Hepatocyte (in vitro differentiated cells): ENCODE measurements around the gene FUCA1. TPM values are rescaled to one million over a fixed set of nuclear protein-coding genes. Genes with fewer than 3 reads are reported as not detected.

Experiments
- DNase-seq: peaks from one replicate; pipeline ENCODE4 v3.0.0-alpha.2; 2016; ENCODE audit warnings: low spot score
- H2AFZ ChIP-seq: fragments of 200-600 bp; sonication (generic); 2 replicates; pipeline ENCODE4 v1.6.0; 2016; ENCODE audit warnings: antibody characterized with exemption, mild to moderate bottlenecking
- H3K27ac ChIP-seq: fragments of 200-600 bp; sonication (generic); 2 replicates; pipeline ENCODE4 v1.5.1; 2016; ENCODE audit warnings: mild to moderate bottlenecking
- H3K27me3 ChIP-seq: fragments of 200-600 bp; sonication (generic); 2 replicates; pipeline ENCODE4 v1.6.1; 2016
- H3K36me3 ChIP-seq: fragments of 200-600 bp; sonication (generic); replicated peaks from 2 replicates; pipeline ENCODE4 v1.5.1; 2016; ENCODE audit warnings: low read depth; ENCODE audit not compliant: insufficient read depth
- H3K4me1 ChIP-seq: fragments of 200-600 bp; sonication (generic); 2 replicates; pipeline ENCODE4 v1.5.1; 2016; ENCODE audit warnings: mild to moderate bottlenecking, moderate library complexity; ENCODE audit not compliant: insufficient read depth
- H3K4me2 ChIP-seq: fragments of 200-600 bp; sonication (generic); 2 replicates; pipeline ENCODE4 v1.6.0; 2016
- H3K4me3 ChIP-seq: fragments of 200-600 bp; sonication (generic); 2 replicates; pipeline ENCODE4 v1.5.1; 2016; ENCODE audit warnings: mild to moderate bottlenecking
- H3K79me2 ChIP-seq: fragments of 200-600 bp; sonication (generic); 2 replicates; pipeline ENCODE4 v1.6.0; 2017; ENCODE audit warnings: mild to moderate bottlenecking
- H3K9me2 ChIP-seq: fragments of 200-600 bp; sonication (generic); replicated peaks from 2 replicates; pipeline ENCODE4 v1.6.0; 2017; ENCODE audit warnings: mild to moderate bottlenecking; ENCODE audit not compliant: insufficient read depth
- H3K9me3 ChIP-seq: fragments of 200-600 bp; sonication (generic); 2 replicates; pipeline ENCODE4 v1.5.1; 2016; ENCODE audit warnings: low read depth, mild to moderate bottlenecking
- H4K20me1 ChIP-seq: fragments of 200-600 bp; sonication (generic); 2 replicates; pipeline ENCODE4 v1.6.0; 2016; ENCODE audit warnings: mild to moderate bottlenecking; ENCODE audit not compliant: insufficient read depth, poor library complexity, severe bottlenecking
- CTCF ChIP-seq: fragments of 200-600 bp; sonication (generic); IDR thresholded peaks from 2 replicates; pipeline ENCODE4 v1.5.1; 2016; ENCODE audit warnings: antibody characterized with exemption, mild to moderate bottlenecking; ENCODE audit not compliant: poor library complexity
- EZH2 ChIP-seq: fragments of 200-600 bp; sonication (generic); IDR thresholded peaks from 2 replicates; pipeline ENCODE4 v1.6.1; 2016; ENCODE audit warnings: antibody characterized with exemption, mild to moderate bottlenecking, borderline replicate concordance
- EZH2phosphoT487 ChIP-seq: fragments of 200-600 bp; sonication (generic); IDR thresholded peaks from one replicate; pipeline ENCODE4 v1.6.1; 2018; ENCODE audit warnings: antibody characterized with exemption, mild to moderate bottlenecking, low read depth, moderate library complexity; ENCODE audit not compliant: unreplicated experiment, severe bottlenecking
- WGBS: methylation state at CpG from one replicate; pipeline ENCODE4 v1.1.6; 2016; ENCODE audit warnings: low lambda C conversion rate; ENCODE audit errors: missing lambda C conversion rate; 5-methylcytosine and 5-hydroxymethylcytosine counted together
- polyA plus RNA-seq: library from polyadenylated mRNA; unstranded; fragments of >200 nt; fragmentation: Nextera tagmentation; extraction: Ambion mirVana; gene quantifications from 2 replicates; pipeline ENCODE4 v1.2.1, GENCODE V29; 2016
- total RNA-seq: library from RNA; depleted of rRNA; stranded (reverse); fragments of >200 nt; gene quantifications from 2 replicates; pipeline ENCODE4 v1.2.3, GENCODE V29; 2014

FUCA1 gene
- total and polyA plus RNA-seq, 2 experiments from 2014 or later = 59.0 to 74.2 TPM

DNA sequence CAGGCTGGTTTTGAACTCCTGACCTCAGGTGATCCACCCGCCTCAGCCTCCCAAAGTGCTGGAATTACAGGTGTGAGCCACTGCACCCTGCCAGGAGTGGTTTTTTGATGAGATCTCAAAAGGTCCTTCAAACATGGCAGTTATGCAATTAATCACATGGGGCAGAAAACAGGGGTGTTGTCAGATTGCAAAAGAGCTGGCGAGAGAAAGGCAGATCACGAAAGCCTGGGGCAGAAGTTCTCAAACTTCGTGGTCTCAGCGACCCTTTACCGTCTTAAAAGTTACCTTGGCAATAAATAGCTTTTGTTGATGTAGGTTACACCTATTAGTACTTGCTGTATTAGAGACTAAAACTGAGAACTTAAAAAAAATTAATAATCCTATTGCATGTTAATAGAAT, 29.0 kb upstream of the FUCA1 start:
- 81% methylated on average over 6 of the region's 6 CpGs for WGBS
- DNase-seq = no peak

GRCh38 chr1:23896491-23896890, 28.4 kb upstream of the FUCA1 start:
- no peak overlapping the region for H3K4me2 ChIP-seq
- H2AFZ ChIP-seq = no peak overlapping the region
- TF ChIP-seq EZH2phosphoT487 (no peak), CTCF (no peak), EZH2 (no peak)
- no peaks in the 10 kb centered on the region for H3K36me3 ChIP-seq
- H3K9me3 ChIP-seq = no peaks in the 10 kb centered on the region
- no peaks in the 10 kb centered on the region for H4K20me1 ChIP-seq
- H3K4me3 ChIP-seq = no peak overlapping the region
- no peaks in the 10 kb centered on the region for H3K4me1 ChIP-seq
- no peak for DNase-seq
- no peak overlapping the region for H3K27ac ChIP-seq
- H3K9me2 ChIP-seq = no peaks in the 10 kb centered on the region
- H3K79me2 ChIP-seq = no peaks in the 10 kb centered on the region
- 53% methylated on average over 3 of the region's 3 CpGs for WGBS
- H3K27me3 ChIP-seq = peaks cover 8% of the 10 kb centered on the region

More for the DNA sequence above, 29.0 kb upstream of the FUCA1 start:
- Histone ChIP-seq H3K4me1 (no peaks in the 10 kb centered on the region), H3K9me2 (no peaks in the 10 kb centered on the region), H3K27me3 (peaks cover 9% of the 10 kb centered on the region), H2AFZ (no peak overlapping the region), H3K4me2 (no peak overlapping the region), H3K9me3 (no peaks in the 10 kb centered on the region), H3K36me3 (no peaks in the 10 kb centered on the region), H3K27ac (no peak overlapping the region), H3K79me2 (no peaks in the 10 kb centered on the region), H4K20me1 (no peaks in the 10 kb centered on the region), H3K4me3 (no peak overlapping the region)
- no peak for TF ChIP-seq EZH2
- TF ChIP-seq EZH2phosphoT487 = no peak
- TF ChIP-seq CTCF = no peak

GRCh38 chr1:23895993-23896392, 27.9 kb upstream of the FUCA1 start:
- H3K27ac ChIP-seq = no peak overlapping the region
- 69% methylated on average over 4 of the region's 4 CpGs for WGBS

More at GRCh38 chr1:23895993-23896392, 27.9 kb upstream of the FUCA1 start:
- Histone ChIP-seq H3K4me3 (no peak overlapping the region), H3K4me1 (no peaks in the 10 kb centered on the region), H3K79me2 (no peaks in the 10 kb centered on the region), H3K4me2 (no peak overlapping the region), H3K9me3 (no peaks in the 10 kb centered on the region), H4K20me1 (no peaks in the 10 kb centered on the region), H2AFZ (no peak overlapping the region), H3K9me2 (no peaks in the 10 kb centered on the region), H3K27me3 (peaks cover 5% of the 10 kb centered on the region), H3K36me3 (no peaks in the 10 kb centered on the region)
- no peak for DNase-seq
- no peak for TF ChIP-seq CTCF
